Measurements from ENCODE around the gene SHB. TPM values are rescaled to one million over a fixed set of nuclear protein-coding genes. Genes with fewer than 3 reads are reported as not detected.
A peak's percentile ranks its signal among the peaks of the same experiment; 100 is the strongest.

Gene SHB
- total and polyA plus RNA-seq, 2 of the 13 experiments (the other 11 are each of a cell fraction or from before 2014, with no cell fraction given), result 19.4 to 20.7 TPM

DNA sequence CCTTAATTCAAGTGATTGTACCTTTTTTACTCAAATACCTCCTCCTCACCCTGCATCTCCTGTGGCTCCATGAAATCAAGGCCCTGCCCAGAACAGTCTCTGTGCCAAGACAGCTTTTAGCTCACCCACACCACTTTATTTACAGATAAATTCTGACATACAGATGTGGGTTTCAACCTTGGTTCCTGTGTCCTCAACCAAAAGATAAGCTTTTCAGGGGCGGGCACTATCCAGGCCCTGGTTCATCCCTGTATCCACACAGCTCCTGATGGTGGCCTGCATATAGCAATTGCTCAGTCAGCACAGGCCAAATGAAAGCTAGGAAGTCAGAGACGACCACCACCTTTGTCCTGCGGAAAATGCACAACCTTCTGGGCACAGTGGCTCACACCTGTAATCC is 8.3 kb downstream of the SHB start:
- H2AFZ ChIP-seq (ENCODE audit: low read length), result no peak overlapping the region
- H3K9me3 ChIP-seq (ENCODE audit: low read length), result no peaks in the 10 kb centered on the region
- no TSS peak for BruUV-seq (replicated peaks)
- H3K79me2 ChIP-seq (ENCODE audit: insufficient read depth, low read length), result peaks cover 99% of the 10 kb centered on the region
- FAIRE-seq (no peak), DNase-seq (ENCODE audit: low spot score) (no peak), ATAC-seq (no peak)
- H3K27me3 ChIP-seq (ENCODE audit: control insufficient read depth in 1 of 2, insufficient read depth in 2 of 2, low read length in 2 of 2), result no peaks in the 10 kb centered on the region; a peak in 1 of 5 replicates
- peak overlapping the region; percentile 91 for H3K4me2 ChIP-seq (ENCODE audit: low read depth, low read length)
- CTCF ChIA-PET (ENCODE audit: low intra/inter-chr PET ratio, low total read pairs), result no interaction called here
- TF ChIP-seq KDM6A (CRISPR knock-in tag; IDR thresholded peaks at IDR 0.05; ENCODE audit: low read depth), result no peak
- TF ChIP-seq ZNF501 (CRISPR knock-in tag; IDR thresholded peaks at IDR 0.05), result peak; percentile 50; the same call in 1 of the 2 replicates
- peak; percentile 55; the same call in 1 of the 2 replicates for TF ChIP-seq TARDBP (CRISPR knock-in tag; IDR thresholded peaks at IDR 0.05)
- 79% methylated on average over 3 of the region's 3 CpGs for WGBS (ENCODE audit: low lambda C conversion rate)
- peaks cover 23% of the 10 kb centered on the region; the same call in 1 of the 2 replicates for H4K20me1 ChIP-seq (ENCODE audit: insufficient read depth, low read length)
- 0 out of 2 replicates have a peak overlapping the region, but pooled peaks have one; percentile 19 for H3K9ac ChIP-seq (ENCODE audit: insufficient read depth, low read depth, low read length)
- peaks cover 5 to 45% of the 10 kb centered on the region in 2 experiments for H3K36me3 ChIP-seq (replicated peaks in 1 of 2; ENCODE audit: control insufficient read depth in 1 of 2, insufficient read depth in 2 of 2, low read length in 2 of 2)
- POLR2A ChIA-PET, result interaction anchor here (0.6 to 3.6 kb wide), 7 partner anchors 8 to 147 kb away, joined by 3 to 30 read pairs (median 8); partner anchors contain the start of gene SHB
- H3K27ac ChIP-seq (ENCODE audit: extremely low read length, insufficient read depth, low read length), result peak overlapping the region; percentile 83
- intact Hi-C loops (cut with micrococcal nuclease; ENCODE audit: unreplicated experiment) (loop anchor here (5.0 kb wide), 1 partner anchor 148 kb away; no protein-coding TSS in a partner anchor), in situ Hi-C loops (cut with HindIII; ENCODE audit: extremely low pct_ligation_motif_present, low pct_unique_long_range_greater_than_20kb) (no loop called here)
- H3K4me1 ChIP-seq (ENCODE audit: insufficient read depth, low read length), result peaks cover 100% of the 10 kb centered on the region
- H3K4me3 ChIP-seq (replicated peaks in 1 of 3; ENCODE audit: insufficient read depth in 1 of 3, low read depth in 2 of 3, low read length in 3 of 3), result no peak overlapping the region

DNA sequence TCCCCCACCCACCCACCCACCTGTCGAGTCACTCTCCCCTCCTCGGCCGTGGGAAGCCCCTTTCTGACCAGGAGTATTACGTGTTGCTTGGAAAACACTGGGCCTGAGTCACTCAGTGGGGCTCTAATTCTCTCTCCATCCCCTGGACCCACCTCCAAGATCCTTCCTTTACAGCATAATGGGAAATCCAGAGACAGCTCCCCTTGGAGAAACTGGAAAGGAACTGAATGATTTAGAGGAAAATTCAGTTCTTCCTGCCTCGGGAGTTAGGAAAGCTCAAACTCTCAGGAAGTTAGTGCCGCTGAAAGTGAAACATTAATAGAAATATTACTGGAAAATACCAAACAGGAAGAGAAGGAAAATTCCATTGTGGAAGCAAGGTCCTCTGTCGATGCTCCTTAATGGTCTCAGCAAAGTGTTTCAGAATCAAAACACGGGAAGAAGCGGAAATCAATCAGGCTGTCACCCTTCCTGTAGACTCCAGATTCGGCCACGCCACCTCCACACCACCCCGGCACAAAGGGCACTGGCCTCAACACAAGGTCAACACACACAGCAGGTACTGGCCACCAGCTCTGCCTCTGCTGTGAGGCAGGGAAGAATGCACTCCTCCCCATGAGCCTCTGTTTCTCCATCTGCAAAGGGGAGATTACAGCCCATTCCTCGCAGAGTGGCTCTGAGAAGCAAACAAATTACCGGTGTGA is 9.6 kb downstream of the SHB start:
- no TSS peak for BruUV-seq (replicated peaks)
- in situ Hi-C loops (cut with HindIII; ENCODE audit: extremely low pct_ligation_motif_present, low pct_unique_long_range_greater_than_20kb), result no loop called here
- WGBS (ENCODE audit: low lambda C conversion rate), result 20% methylated on average over 12 of the region's 14 CpGs
- H3K9me3 ChIP-seq (ENCODE audit: low read length), result no peaks in the 10 kb centered on the region
- peak; percentile 85 for ATAC-seq
- H3K27me3 ChIP-seq (ENCODE audit: control insufficient read depth in 1 of 2, insufficient read depth in 2 of 2, low read length in 2 of 2), result no peaks in the 10 kb centered on the region; a peak in 1 of 5 replicates
- peak; percentile 71 for DNase-seq (ENCODE audit: low spot score)
- H2AFZ ChIP-seq (ENCODE audit: low read length), result no peak overlapping the region
- H3K79me2 ChIP-seq (ENCODE audit: insufficient read depth, low read length), result peaks cover 99% of the 10 kb centered on the region
- peak overlapping the region; percentile 76 for H3K4me2 ChIP-seq (ENCODE audit: low read depth, low read length)
- H3K9ac ChIP-seq (ENCODE audit: insufficient read depth, low read depth, low read length), result peak overlapping the region; percentile 59
- FAIRE-seq, result peak; percentile 89
- peak overlapping the region; percentile 1 to 56 (median 9); a peak in 5 of 6 replicates for H3K4me3 ChIP-seq (replicated peaks in 1 of 3; ENCODE audit: insufficient read depth in 1 of 3, low read depth in 2 of 3, low read length in 3 of 3)
- peaks cover 100% of the 10 kb centered on the region for H3K4me1 ChIP-seq (ENCODE audit: insufficient read depth, low read length)
- ChIA-PET CTCF (ENCODE audit: low intra/inter-chr PET ratio, low total read pairs) (no interaction called here), POLR2A (interaction anchor here (0.6 to 3.6 kb wide), 10 partner anchors 8 to 151 kb away, joined by 3 to 30 read pairs (median 5); partner anchors contain the start of gene SHB)
- peaks cover 18% of the 10 kb centered on the region for H4K20me1 ChIP-seq (ENCODE audit: insufficient read depth, low read length)
- peaks cover 5 to 43% of the 10 kb centered on the region in 2 experiments for H3K36me3 ChIP-seq (replicated peaks in 1 of 2; ENCODE audit: control insufficient read depth in 1 of 2, insufficient read depth in 2 of 2, low read length in 2 of 2)
- intact Hi-C loops (cut with micrococcal nuclease; ENCODE audit: unreplicated experiment), result no loop called here
- peak overlapping the region; percentile 83 for H3K27ac ChIP-seq (ENCODE audit: extremely low read length, insufficient read depth, low read length)
- no peak; the same call in 1 of the 2 replicates for TF ChIP-seq RBFOX2 (IDR thresholded peaks at IDR 0.05; ENCODE audit: low read depth, low read length)
- no peak for TF ChIP-seq ZFP1 (CRISPR knock-in tag; IDR thresholded peaks at IDR 0.05)
- TF ChIP-seq, protein P1, sequence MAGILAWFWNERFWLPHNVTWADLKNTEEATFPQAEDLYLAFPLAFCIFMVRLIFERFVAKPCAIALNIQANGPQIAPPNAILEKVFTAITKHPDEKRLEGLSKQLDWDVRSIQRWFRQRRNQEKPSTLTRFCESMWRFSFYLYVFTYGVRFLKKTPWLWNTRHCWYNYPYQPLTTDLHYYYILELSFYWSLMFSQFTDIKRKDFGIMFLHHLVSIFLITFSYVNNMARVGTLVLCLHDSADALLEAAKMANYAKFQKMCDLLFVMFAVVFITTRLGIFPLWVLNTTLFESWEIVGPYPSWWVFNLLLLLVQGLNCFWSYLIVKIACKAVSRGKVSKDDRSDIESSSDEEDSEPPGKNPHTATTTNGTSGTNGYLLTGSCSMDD (CRISPR knock-in tag; IDR thresholded peaks at IDR 0.05), result no peak
- TF ChIP-seq ZNF24 (IDR thresholded peaks at IDR 0.05), result peak; percentile 32; the same call in 1 of the 2 replicates
- no peak for TF ChIP-seq EHMT2 (IDR thresholded peaks at IDR 0.05; ENCODE audit: borderline replicate concordance, low read depth, low read length)
- TF ChIP-seq HOXA3 (CRISPR knock-in tag; IDR thresholded peaks at IDR 0.05), result peak; percentile 81; the same call in 1 of the 2 replicates
- TF ChIP-seq GZF1 (CRISPR knock-in tag; IDR thresholded peaks at IDR 0.05), result no peak
- TF ChIP-seq MTF2 (CRISPR knock-in tag; IDR thresholded peaks at IDR 0.05; ENCODE audit: borderline replicate concordance), result no peak
- TF ChIP-seq ZNF501 (CRISPR knock-in tag; IDR thresholded peaks at IDR 0.05), result no peak
- peak; percentile 52; the same call in 1 of the 2 replicates for TF ChIP-seq BRD4 (CRISPR knock-in tag; IDR thresholded peaks at IDR 0.05)
- no peak for TF ChIP-seq HES4 (CRISPR knock-in tag; IDR thresholded peaks at IDR 0.05; ENCODE audit: borderline replicate concordance)
- 0 out of 2 replicates have a peak, but pooled peaks have one; percentile 34 for TF ChIP-seq ZNF777 (CRISPR knock-in tag; IDR thresholded peaks at IDR 0.05)
- TF ChIP-seq ZNF224 (CRISPR knock-in tag; IDR thresholded peaks at IDR 0.05), result no peak
- TF ChIP-seq, protein P2, sequence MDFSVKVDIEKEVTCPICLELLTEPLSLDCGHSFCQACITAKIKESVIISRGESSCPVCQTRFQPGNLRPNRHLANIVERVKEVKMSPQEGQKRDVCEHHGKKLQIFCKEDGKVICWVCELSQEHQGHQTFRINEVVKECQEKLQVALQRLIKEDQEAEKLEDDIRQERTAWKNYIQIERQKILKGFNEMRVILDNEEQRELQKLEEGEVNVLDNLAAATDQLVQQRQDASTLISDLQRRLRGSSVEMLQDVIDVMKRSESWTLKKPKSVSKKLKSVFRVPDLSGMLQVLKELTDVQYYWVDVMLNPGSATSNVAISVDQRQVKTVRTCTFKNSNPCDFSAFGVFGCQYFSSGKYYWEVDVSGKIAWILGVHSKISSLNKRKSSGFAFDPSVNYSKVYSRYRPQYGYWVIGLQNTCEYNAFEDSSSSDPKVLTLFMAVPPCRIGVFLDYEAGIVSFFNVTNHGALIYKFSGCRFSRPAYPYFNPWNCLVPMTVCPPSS (IDR thresholded peaks at IDR 0.05), result no peak

All from HepG2 (cell line).